K562 (cell line): ENCODE data around the gene ERVFRD-1. TPM values are rescaled to one million over a fixed set of nuclear protein-coding genes. Genes with fewer than 3 reads are reported as not detected.

Experiments used
- CEBPG ChIP-seq, 3 experiments: fragments of 200-800 bp in 1 of 3; sonication (Bioruptor generic) in 1 of 3; sonication (generic) in 1 of 3; formaldehyde crosslinking in 1 of 3; IDR thresholded peaks in 2 of 3; conservative IDR thresholded peaks in 1 of 3; 2 replicates each; pipeline versions ENCODE4 v1.6.1 to v1.8.0; 2016 to 2022; ENCODE audit warnings: missing compliant biosample characterization in 2 of 3, missing genetic modification characterization in 2 of 3, mild to moderate bottlenecking in 1 of 3, missing genetic modification reagents in 1 of 3
- DMBX1 ChIP-seq: fragments of 250-450 bp; sonication (Bioruptor Pico); IDR thresholded peaks from 2 replicates; pipeline ENCODE4 v1.8.0; 2022; ENCODE audit warnings: inconsistent platforms, mild to moderate bottlenecking, moderate library complexity, borderline replicate concordance
- E2F6 ChIP-seq, 2 experiments: IDR thresholded peaks; 2 replicates each; pipeline ENCODE4 v1.6.1; 2011; ENCODE audit warnings: borderline replicate concordance in 1 of 2, control low read depth in 1 of 2, low read depth in 1 of 2, low read length in 1 of 2, mild to moderate bottlenecking in 1 of 2, mixed read lengths in 1 of 2, moderate library complexity in 1 of 2; ENCODE audit not compliant: insufficient read depth in 1 of 2, insufficient read length in 1 of 2, poor library complexity in 1 of 2, severe bottlenecking in 1 of 2; ENCODE audit errors: extremely low read depth in 1 of 2
- MEF2D ChIP-seq: conservative IDR thresholded peaks from 2 replicates; pipeline ENCODE4 v1.6.1; 2016; ENCODE audit warnings: low read depth, missing genetic modification characterization, missing compliant biosample characterization
- MNT ChIP-seq, 2 experiments: fragments of 450-650 bp; conservative IDR thresholded peaks; 2 replicates each; pipeline ENCODE4 v1.6.1; 2017; ENCODE audit warnings: mild to moderate bottlenecking in 2 of 2, moderate library complexity in 2 of 2
- NKRF ChIP-seq: fragments of 450-650 bp; IDR thresholded peaks from 2 replicates; pipeline ENCODE4 v1.6.1; 2016; ENCODE audit warnings: borderline replicate concordance
- PHTF2 ChIP-seq: fragments of 250-450 bp; sonication (Bioruptor Pico); IDR thresholded peaks from 2 replicates; pipeline ENCODE4 v1.5.0; 2021; ENCODE audit warnings: mild to moderate bottlenecking
- POLR2G ChIP-seq: fragments of 200-400 bp; formaldehyde crosslinking; IDR thresholded peaks from 2 replicates; pipeline ENCODE4 v1.6.1; 2017; ENCODE audit warnings: low read depth, mild to moderate bottlenecking, antibody characterized with exemption, low read length, moderate library complexity
- SNAPC5 ChIP-seq: fragments of 250-450 bp; sonication (Bioruptor Pico); IDR thresholded peaks from 2 replicates; pipeline ENCODE4 v1.8.0; 2021; ENCODE audit warnings: moderate library complexity, mild to moderate bottlenecking, inconsistent platforms
- SRSF3 ChIP-seq: fragments of 200-400 bp; formaldehyde crosslinking; IDR thresholded peaks from 2 replicates; pipeline ENCODE4 v1.6.1; 2016; ENCODE audit warnings: mild to moderate bottlenecking, low read length, moderate library complexity; ENCODE audit not compliant: insufficient read depth
- TAF7 ChIP-seq: fragments of 450-650 bp; IDR thresholded peaks from 2 replicates; pipeline ENCODE4 v1.6.1; 2016; ENCODE audit warnings: missing genetic modification characterization, missing compliant biosample characterization
- TBL1XR1 ChIP-seq, 2 experiments: IDR thresholded peaks; 2 replicates each; pipeline ENCODE4 v1.6.1; 2012; ENCODE audit warnings: improper control_type of control experiment in 2 of 2, low read length in 2 of 2, mild to moderate bottlenecking in 1 of 2
- TCF7L2 ChIP-seq: fragments of 150-350 bp; IDR thresholded peaks from 2 replicates; pipeline ENCODE4 v1.6.1; 2016; ENCODE audit warnings: low read depth, mild to moderate bottlenecking, low read length, moderate library complexity
- TRIM25 ChIP-seq: fragments of 450-650 bp; IDR thresholded peaks from 2 replicates; pipeline ENCODE4 v1.7.0; 2016; ENCODE audit warnings: borderline replicate concordance
- U2AF1 ChIP-seq: fragments of 200-400 bp; formaldehyde crosslinking; optimal IDR thresholded peaks from 2 replicates; pipeline ENCODE3; 2017; ENCODE audit warnings: mild to moderate bottlenecking, low read depth, low read length, moderate library complexity
- ZNF175 ChIP-seq: fragments of 200-800 bp; sonication (Bioruptor generic); IDR thresholded peaks from 2 replicates; pipeline ENCODE4 v1.6.1; 2016; ENCODE audit warnings: low read depth, mild to moderate bottlenecking, missing genetic modification characterization, missing compliant biosample characterization
- ZNF282 ChIP-seq: sonication (generic); formaldehyde crosslinking; IDR thresholded peaks from 2 replicates; pipeline ENCODE4 v1.8.1; 2023; ENCODE audit warnings: missing genetic modification reagents
- polyA plus RNA-seq, 8 experiments: library from polyadenylated mRNA; depleted of rRNA in 4 of 8; stranded (reverse) in 5 of 8; unstranded in 3 of 8; fragments of >200 nt; fragmentation: Nextera tagmentation in 2 of 8; fragmentation: Illumina TruSeq in 1 of 8; extraction: Ambion mirVana in 2 of 8; extraction: Trizol in 1 of 8; gene quantifications; 2 replicates each; pipeline versions ENCODE4 v1.2.1 to v1.2.3, GENCODE V29; 2011 to 2014; ENCODE audit warnings: inconsistent platforms in 1 of 8, missing spikeins in 1 of 8
- total RNA-seq, 7 experiments: library from RNA; depleted of rRNA in 6 of 7; stranded (reverse); fragments of >200 nt in 6 of 7; fragmentation: Illumina TruSeq in 2 of 7; extraction: Trizol in 2 of 7; gene quantifications; 2 replicates each; pipeline versions ENCODE4 v1.2.1 to v1.2.3, GENCODE V29; 2011 to 2021; ENCODE audit warnings: low replicate concordance in 1 of 7

The ERVFRD-1 gene
- total and polyA plus RNA-seq, 9 of the 15 experiments (the other 6 are each of a cell fraction or from before 2014, with no cell fraction given), result 0.05 to 0.14 (median 0.09) TPM; not detected in 2

GRCh38 chr6:11093626-11094410 is 17.7 kb downstream of the ERVFRD-1 start, which contains the start of gene SMIM13 (continued):
- TF ChIP-seq DMBX1 (CRISPR knock-in tag) (peak; percentile 52), TRIM25 (no peak), ZNF175 (peak; percentile 51), SNAPC5 (CRISPR knock-in tag) (no peak), NKRF (no peak), CEBPG (CRISPR knock-in tag; IDR thresholded peaks at IDR 0.05) (peak; percentile 71; the same call in 1 of the 2 replicates), CEBPG (tag; conservative IDR thresholded peaks at IDR 0.05 in 1 of 2, IDR thresholded peaks at IDR 0.05 in 1 of 2) (peak; percentile 65 to 86; a peak in 2 of 4 replicates), TAF7 (tag) (no peak), U2AF1 (peak; percentile 55), PHTF2 (no peak), E2F6 (IDR thresholded peaks at IDR 0.05; ENCODE audit: borderline replicate concordance in 1 of 2, extremely low read depth in 1 of 2, insufficient read depth in 1 of 2, insufficient read length in 1 of 2, low read depth in 1 of 2, low read length in 1 of 2, poor library complexity in 1 of 2, severe bottlenecking in 1 of 2) (peak; percentile 83 to 97), MEF2D (tag) (no peak), ZNF282 (CRISPR knock-in tag) (no peak), MNT (conservative IDR thresholded peaks at IDR 0.05) (peak; percentile 44 to 63; a peak in 2 of 4 replicates), SRSF3 (no peak), TCF7L2 (peak; percentile 58; the same call in 1 of the 2 replicates), POLR2G (peak; percentile 97), TBL1XR1 (IDR thresholded peaks at IDR 0.05; ENCODE audit: low read length in 2 of 2) (no peak)
